Choroid plexus epithelial cell (primary cell): Measurements from ENCODE around the gene ADAT3.

Experiments
- DNase-seq: peaks from one replicate; pipeline ENCODE4 v3.0.0-alpha.2; 2010; ENCODE audit warnings: low read depth
- H3K4me3 ChIP-seq: 2 replicates; pipeline ENCODE4 v1.5.1; 2011; ENCODE audit warnings: low read depth, mild to moderate bottlenecking, control low read depth, low read length, moderate library complexity
- CTCF ChIP-seq: conservative IDR thresholded peaks from 2 replicates; pipeline ENCODE4 v1.5.1; 2011; ENCODE audit warnings: low read depth, mild to moderate bottlenecking, control low read depth, inconsistent platforms, low read length, moderate library complexity

ADAT3 gene

GRCh38 chr19:1859331-1859781 is 45.8 kb upstream of the ADAT3 start:
- no peak for TF ChIP-seq CTCF
- no peak for DNase-seq
- no peak overlapping the region for H3K4me3 ChIP-seq

GRCh38 chr19:1860042-1860775 is 45.0 kb upstream of the ADAT3 start:
- no peak for TF ChIP-seq CTCF
- H3K4me3 ChIP-seq, result peak overlapping the region; percentile 22
- DNase-seq, result peak; percentile 82

GRCh38 chr19:1860821-1861598 is 44.2 kb upstream of the ADAT3 start:
- TF ChIP-seq CTCF, result no peak
- peak overlapping the region; percentile 86 for H3K4me3 ChIP-seq
- no peak for DNase-seq

- no peak for DNase-seq
- no peak for TF ChIP-seq CTCF
- H3K4me3 ChIP-seq, result peak overlapping the region; percentile 86
These were observed 43.6 kb upstream of the ADAT3 start for GRCh38 chr19:1861599-1862031.

GRCh38 chr19:1862068-1862423 is 43.2 kb upstream of the ADAT3 start:
- no peak for DNase-seq
- peak overlapping the region; percentile 86 for H3K4me3 ChIP-seq
- TF ChIP-seq CTCF, result no peak

GRCh38 chr19:1862424-1863327 is 42.5 kb upstream of the ADAT3 start:
- no peak for TF ChIP-seq CTCF
- DNase-seq, result no peak
- H3K4me3 ChIP-seq, result peak overlapping the region; percentile 86
